Mammary epithelial cell (primary cell): ENCODE measurements around the gene PTGES3L.

Source experiments
- EZH2 ChIP-seq: IDR thresholded peaks from 2 replicates; pipeline ENCODE4 v1.6.1; 2012; ENCODE audit warnings: low read length, inconsistent platforms, borderline replicate concordance
- TF ChIP-seq, protein P1 (sequence below), 2 donors: IDR thresholded peaks in 1 of 2; conservative IDR thresholded peaks in 1 of 2; 2 replicates each; pipeline ENCODE4 v1.5.1; 2011 to 2012; ENCODE audit warnings: inconsistent platforms in 2 of 2, low read length in 2 of 2, mild to moderate bottlenecking in 2 of 2, control low read depth in 1 of 2, low read depth in 1 of 2; ENCODE audit not compliant: insufficient read depth in 1 of 2; ENCODE audit errors: extremely low read depth in 1 of 2

DNA sequence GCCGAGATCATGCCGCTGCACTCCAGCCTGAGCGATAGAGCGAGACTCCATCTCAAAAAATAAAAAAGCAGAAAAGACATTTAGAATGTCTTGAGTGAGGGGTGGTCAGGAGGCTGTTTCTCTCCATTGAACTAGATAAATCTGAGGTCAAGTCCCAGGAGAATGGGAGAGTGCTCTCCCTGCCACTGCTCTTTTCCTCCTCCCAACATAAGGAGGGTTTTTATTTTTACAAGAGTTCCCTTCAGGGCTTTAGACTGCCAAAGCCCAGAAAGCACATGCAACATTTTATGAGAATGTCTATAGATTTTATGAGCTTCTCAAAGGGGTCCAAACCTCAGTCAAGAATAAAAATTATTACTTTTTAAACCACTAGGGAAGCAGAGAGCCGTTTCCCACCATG, 46.7 kb upstream of the PTGES3L start:
- TF ChIP-seq, protein P1, sequence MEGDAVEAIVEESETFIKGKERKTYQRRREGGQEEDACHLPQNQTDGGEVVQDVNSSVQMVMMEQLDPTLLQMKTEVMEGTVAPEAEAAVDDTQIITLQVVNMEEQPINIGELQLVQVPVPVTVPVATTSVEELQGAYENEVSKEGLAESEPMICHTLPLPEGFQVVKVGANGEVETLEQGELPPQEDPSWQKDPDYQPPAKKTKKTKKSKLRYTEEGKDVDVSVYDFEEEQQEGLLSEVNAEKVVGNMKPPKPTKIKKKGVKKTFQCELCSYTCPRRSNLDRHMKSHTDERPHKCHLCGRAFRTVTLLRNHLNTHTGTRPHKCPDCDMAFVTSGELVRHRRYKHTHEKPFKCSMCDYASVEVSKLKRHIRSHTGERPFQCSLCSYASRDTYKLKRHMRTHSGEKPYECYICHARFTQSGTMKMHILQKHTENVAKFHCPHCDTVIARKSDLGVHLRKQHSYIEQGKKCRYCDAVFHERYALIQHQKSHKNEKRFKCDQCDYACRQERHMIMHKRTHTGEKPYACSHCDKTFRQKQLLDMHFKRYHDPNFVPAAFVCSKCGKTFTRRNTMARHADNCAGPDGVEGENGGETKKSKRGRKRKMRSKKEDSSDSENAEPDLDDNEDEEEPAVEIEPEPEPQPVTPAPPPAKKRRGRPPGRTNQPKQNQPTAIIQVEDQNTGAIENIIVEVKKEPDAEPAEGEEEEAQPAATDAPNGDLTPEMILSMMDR (conservative IDR thresholded peaks at IDR 0.05 in 1 of 2, IDR thresholded peaks at IDR 0.05 in 1 of 2; ENCODE audit: extremely low read depth in 1 of 2, insufficient read depth in 1 of 2, low read depth in 1 of 2, low read length in 2 of 2), result no peak
- no peak for TF ChIP-seq EZH2
